PC-3 (cell line): Measurements from ENCODE around the gene CDC25A. TPM values are rescaled to one million over a fixed set of nuclear protein-coding genes. Genes with fewer than 3 reads are reported as not detected.
"Not testable (repeated sequence)": the region's sequence is repeated elsewhere in the genome, so short reads cannot be mapped to it uniquely, and the experiment has no call there.

ENCODE experiments used
- ATAC-seq: fragments of 200-7000 bp; cut with Tn5 transposase; 2 replicates; pipeline ENCODE4 v1.9.1; 2020; ENCODE audit warnings: mild to moderate bottlenecking, moderate library complexity
- BruUV-seq: library from RNA; stranded (reverse); fragments of 400-500 nt; replicated peaks from 2 replicates; lab custom pipeline; 2021; lab: Mats Ljungman, UMichigan
- CTCF ChIA-PET: fragments of 300-600 bp; sonication (Branson Sonifier 250); formaldehyde crosslinking; loops from one replicate; lab custom pipeline; 2022; ENCODE audit warnings: antibody characterized with exemption; lab: Charles Lee
- POLR2A ChIA-PET: fragments of 300-600 bp; sonication (Branson Sonifier 250); formaldehyde crosslinking; loops from one replicate; lab custom pipeline; 2022; ENCODE audit warnings: antibody characterized with exemption; ENCODE audit not compliant: unreplicated experiment; lab: Charles Lee
- DNase-seq: peaks from one replicate; pipeline ENCODE4 v3.0.0-alpha.2; 2015
- H2AFZ ChIP-seq: fragments of 300-600 bp; sonication (generic); 2 replicates; pipeline ENCODE4 v1.6.0; 2016; ENCODE audit warnings: antibody characterized with exemption, low read length
- H3F3A ChIP-seq: fragments of 300-600 bp; sonication (generic); one replicate; pipeline ENCODE4 v1.6.0; 2017; ENCODE audit warnings: antibody characterized with exemption, low read length, control low read depth, mild to moderate bottlenecking; ENCODE audit not compliant: unreplicated experiment
- H3K27ac ChIP-seq: fragments of 300-600 bp; sonication (generic); 2 replicates; pipeline ENCODE4 v1.5.1; 2016; ENCODE audit warnings: mild to moderate bottlenecking, low read length
- H3K27me3 ChIP-seq: fragments of 300-600 bp; sonication (generic); 2 replicates; pipeline ENCODE4 v1.6.1; 2016; ENCODE audit warnings: low read length, mixed read lengths
- H3K36me3 ChIP-seq: fragments of 300-600 bp; sonication (generic); 2 replicates; pipeline ENCODE4 v1.6.1; 2016; ENCODE audit warnings: low read depth, mixed run types, low read length, mixed read lengths
- H3K4me1 ChIP-seq: fragments of 300-600 bp; sonication (generic); 2 replicates; pipeline ENCODE4 v1.5.1; 2016; ENCODE audit warnings: low read length; ENCODE audit not compliant: insufficient read depth
- H3K4me2 ChIP-seq: fragments of 300-600 bp; sonication (generic); 2 replicates; pipeline ENCODE4 v1.6.0; 2016; ENCODE audit warnings: low read length
- H3K4me3 ChIP-seq: fragments of 300-600 bp; sonication (generic); 2 replicates; pipeline ENCODE4 v1.5.1; 2016; ENCODE audit warnings: mild to moderate bottlenecking, low read length, mixed read lengths
- H3K79me2 ChIP-seq: fragments of 300-600 bp; sonication (generic); 2 replicates; pipeline ENCODE4 v1.6.1; 2017; ENCODE audit warnings: low read length, mixed read lengths
- H3K9ac ChIP-seq: fragments of 300-600 bp; sonication (generic); 2 replicates; pipeline ENCODE4 v1.6.0; 2016; ENCODE audit warnings: mild to moderate bottlenecking, low read length
- H3K9me2 ChIP-seq: fragments of 300-600 bp; sonication (generic); replicated peaks from 2 replicates; pipeline ENCODE4 v1.6.1; 2016; ENCODE audit warnings: mixed run types, low read length, mixed read lengths
- H3K9me3 ChIP-seq: fragments of 300-600 bp; sonication (generic); 2 replicates; pipeline ENCODE4 v1.6.1; 2016; ENCODE audit warnings: low read length, mixed read lengths
- H4K20me1 ChIP-seq: fragments of 300-600 bp; sonication (generic); 2 replicates; pipeline ENCODE4 v1.6.1; 2016; ENCODE audit warnings: low read length, mixed read lengths
- EZH2 ChIP-seq: fragments of 300-600 bp; sonication (generic); IDR thresholded peaks from one replicate; pipeline ENCODE4 v1.6.1; 2017; ENCODE audit warnings: antibody characterized with exemption, mild to moderate bottlenecking, low read length; ENCODE audit not compliant: unreplicated experiment
- EZH2phosphoT487 ChIP-seq: fragments of 300-600 bp; sonication (generic); IDR thresholded peaks from 2 replicates; pipeline ENCODE4 v1.6.1; 2018; ENCODE audit warnings: mild to moderate bottlenecking, antibody characterized with exemption, low read length, borderline replicate concordance
- intact Hi-C: fragments of 100-400 bp; cut with micrococcal nuclease; formaldehyde crosslinking; loops from 2 replicates; pipeline ENCODE4 v1.9.0; 2023
- total RNA-seq: library from RNA; depleted of rRNA; stranded (reverse); fragments of >200 nt; gene quantifications from 2 replicates; pipeline ENCODE4 v1.2.3, GENCODE V29; 2014
- TF ChIP-seq, protein P1 (sequence below): fragments of 300-600 bp; sonication (generic); conservative IDR thresholded peaks from 2 replicates; pipeline ENCODE4 v1.5.1; 2017; ENCODE audit warnings: antibody characterized with exemption, low read depth, mild to moderate bottlenecking, low read length

The CDC25A gene
- total RNA-seq, 1 experiment from 2014 or later: 43.0 TPM

DNA sequence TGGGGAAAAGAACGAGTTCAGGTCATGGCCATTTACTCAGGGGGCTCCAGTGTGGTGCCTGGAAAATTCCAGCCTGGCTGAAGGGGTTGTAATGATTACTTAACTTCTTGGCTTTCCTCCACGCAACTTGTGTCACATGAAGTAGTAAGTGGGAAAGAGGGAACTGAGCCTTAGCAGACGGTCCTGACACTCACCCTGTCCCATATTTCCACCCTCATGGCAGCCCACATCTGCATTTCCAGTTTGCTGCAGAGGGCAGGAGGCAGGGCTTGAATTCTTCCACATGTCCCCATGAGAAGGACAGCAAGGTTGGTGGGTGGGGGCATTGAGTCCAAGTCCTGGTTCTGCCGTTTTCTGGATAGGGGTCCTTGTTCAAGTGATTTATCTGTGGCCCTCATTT is 27.2 kb upstream of the CDC25A start:
- ATAC-seq: no peak
- H3K4me2 ChIP-seq: no peak overlapping the region

DNA sequence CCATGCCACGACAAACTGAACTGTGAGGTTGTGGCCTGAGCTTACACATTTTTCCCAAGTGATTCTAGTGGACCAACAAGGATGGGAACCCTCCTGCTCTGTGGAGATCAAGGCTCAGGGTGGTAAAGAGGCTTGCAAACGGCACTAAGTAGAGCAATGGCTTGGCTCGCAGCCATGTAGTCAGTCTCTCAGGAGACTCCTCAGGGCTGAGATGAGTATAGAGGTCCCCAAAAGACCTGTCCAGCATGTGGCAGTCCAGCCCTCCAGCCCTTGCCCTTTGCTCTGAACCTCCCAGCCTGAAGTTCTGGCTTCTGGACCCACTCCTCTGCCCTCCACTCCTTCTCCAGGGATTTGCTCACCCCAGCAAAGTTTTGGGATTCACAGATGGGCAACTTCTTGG is 26.8 kb upstream of the CDC25A start:
- intact Hi-C loops: no loop called here
- Histone ChIP-seq H3K27ac (no peak overlapping the region), H3K9me3 (no peaks in the 10 kb centered on the region), H3F3A (no peaks in the 10 kb centered on the region), H2AFZ (no peak overlapping the region), H3K4me1 (no peaks in the 10 kb centered on the region), H3K4me3 (no peak overlapping the region), H3K36me3 (no peaks in the 10 kb centered on the region), H3K9me2 (no peaks in the 10 kb centered on the region), H3K79me2 (no peaks in the 10 kb centered on the region), H3K27me3 (no peaks in the 10 kb centered on the region), H3K9ac (no peak overlapping the region), H3K4me2 (no peak overlapping the region), H4K20me1 (no peaks in the 10 kb centered on the region)
- TF ChIP-seq EZH2phosphoT487: no peak
- TF ChIP-seq, protein P1, sequence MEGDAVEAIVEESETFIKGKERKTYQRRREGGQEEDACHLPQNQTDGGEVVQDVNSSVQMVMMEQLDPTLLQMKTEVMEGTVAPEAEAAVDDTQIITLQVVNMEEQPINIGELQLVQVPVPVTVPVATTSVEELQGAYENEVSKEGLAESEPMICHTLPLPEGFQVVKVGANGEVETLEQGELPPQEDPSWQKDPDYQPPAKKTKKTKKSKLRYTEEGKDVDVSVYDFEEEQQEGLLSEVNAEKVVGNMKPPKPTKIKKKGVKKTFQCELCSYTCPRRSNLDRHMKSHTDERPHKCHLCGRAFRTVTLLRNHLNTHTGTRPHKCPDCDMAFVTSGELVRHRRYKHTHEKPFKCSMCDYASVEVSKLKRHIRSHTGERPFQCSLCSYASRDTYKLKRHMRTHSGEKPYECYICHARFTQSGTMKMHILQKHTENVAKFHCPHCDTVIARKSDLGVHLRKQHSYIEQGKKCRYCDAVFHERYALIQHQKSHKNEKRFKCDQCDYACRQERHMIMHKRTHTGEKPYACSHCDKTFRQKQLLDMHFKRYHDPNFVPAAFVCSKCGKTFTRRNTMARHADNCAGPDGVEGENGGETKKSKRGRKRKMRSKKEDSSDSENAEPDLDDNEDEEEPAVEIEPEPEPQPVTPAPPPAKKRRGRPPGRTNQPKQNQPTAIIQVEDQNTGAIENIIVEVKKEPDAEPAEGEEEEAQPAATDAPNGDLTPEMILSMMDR: no peak
- TF ChIP-seq EZH2: no peak
- DNase-seq: no peak
- BruUV-seq: no TSS peak
- ATAC-seq: no peak
- ChIA-PET CTCF (no interaction called here), POLR2A (no interaction called here)

More for the DNA sequence above, 27.2 kb upstream of the CDC25A start:
- DNase-seq: no peak
- intact Hi-C loops: no loop called here
- no peaks in the 10 kb centered on the region for H3K9me2 ChIP-seq
- POLR2A ChIA-PET: no interaction called here
- no peaks in the 10 kb centered on the region for H3K9me3 ChIP-seq
- H2AFZ ChIP-seq: no peak overlapping the region
- no TSS peak for BruUV-seq
- H3F3A ChIP-seq: no peaks in the 10 kb centered on the region
- H4K20me1 ChIP-seq: no peaks in the 10 kb centered on the region
- H3K27ac ChIP-seq: no peak overlapping the region
- CTCF ChIA-PET: no interaction called here
- H3K9ac ChIP-seq: no peak overlapping the region
- H3K4me1 ChIP-seq: no peaks in the 10 kb centered on the region
- H3K36me3 ChIP-seq: no peaks in the 10 kb centered on the region
- H3K4me3 ChIP-seq: no peak overlapping the region
- no peaks in the 10 kb centered on the region for H3K27me3 ChIP-seq
- TF ChIP-seq EZH2phosphoT487 (no peak), EZH2 (no peak)
- TF ChIP-seq, protein P1: no peak
- H3K79me2 ChIP-seq: no peaks in the 10 kb centered on the region

DNA sequence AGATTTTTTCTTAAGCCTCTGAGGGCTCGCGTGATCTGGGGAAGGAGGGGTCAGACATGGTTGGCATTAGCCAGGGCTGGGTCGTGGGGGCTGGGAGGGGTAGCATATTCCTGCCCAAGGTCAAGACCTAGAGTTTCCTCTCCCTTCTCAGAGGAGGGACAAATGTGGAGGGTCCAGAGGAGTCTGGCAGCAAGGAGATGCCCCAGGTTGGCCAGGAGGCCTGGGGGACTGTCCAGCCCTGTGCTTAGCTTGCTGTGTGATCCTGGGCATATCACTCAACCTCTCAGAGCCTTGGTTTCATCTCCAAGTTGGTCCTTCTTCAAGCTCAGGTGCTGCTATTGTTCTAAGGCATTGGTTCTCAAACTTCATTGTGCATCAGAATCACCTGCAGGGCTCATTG is 26.0 kb upstream of the CDC25A start:
- Histone ChIP-seq H3K4me3 (no peak overlapping the region), H3K79me2 (no peaks in the 10 kb centered on the region), H3K9me3 (no peaks in the 10 kb centered on the region), H3F3A (no peaks in the 10 kb centered on the region), H2AFZ (no peak overlapping the region), H3K4me2 (no peak overlapping the region), H3K36me3 (no peaks in the 10 kb centered on the region), H3K9me2 (no peaks in the 10 kb centered on the region), H3K4me1 (no peaks in the 10 kb centered on the region), H4K20me1 (no peaks in the 10 kb centered on the region), H3K27ac (no peak overlapping the region), H3K9ac (no peak overlapping the region), H3K27me3 (no peaks in the 10 kb centered on the region)
- intact Hi-C loops: no loop called here
- no TSS peak for BruUV-seq
- no peak for ATAC-seq
- POLR2A ChIA-PET: no interaction called here
- TF ChIP-seq EZH2 (no peak), EZH2phosphoT487 (no peak)
- TF ChIP-seq, protein P1: no peak
- no peak for DNase-seq
- CTCF ChIA-PET: no interaction called here

DNA sequence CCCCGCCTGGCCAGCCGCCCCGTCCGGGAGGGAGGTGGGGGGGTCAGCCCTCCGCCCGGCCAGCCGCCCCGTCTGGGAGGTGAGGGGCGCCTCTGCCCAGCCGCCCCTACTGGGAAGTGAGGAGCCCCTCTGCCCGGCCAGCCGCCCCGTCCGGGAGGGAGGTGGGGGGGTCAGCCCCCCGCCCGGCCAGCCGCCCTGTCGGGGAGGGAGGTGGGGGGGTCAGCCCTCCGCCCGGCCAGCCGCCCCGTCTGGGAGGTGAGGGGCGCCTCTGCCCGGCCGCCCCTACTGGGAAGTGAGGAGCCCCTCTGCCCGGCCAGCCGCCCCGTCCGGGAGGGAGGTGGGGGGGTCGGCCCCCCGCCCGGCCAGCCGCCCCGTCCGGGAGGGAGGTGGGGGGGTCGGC is 23.6 kb upstream of the CDC25A start:
- H3K4me1 ChIP-seq, H3K27ac ChIP-seq, H3K9ac ChIP-seq, H3K9me2 ChIP-seq, BruUV-seq, H3K79me2 ChIP-seq, H3K4me3 ChIP-seq, POLR2A ChIA-PET, H3K36me3 ChIP-seq, intact Hi-C loops, DNase-seq, H3K27me3 ChIP-seq, H4K20me1 ChIP-seq, H2AFZ ChIP-seq, H3F3A ChIP-seq, CTCF ChIA-PET, ATAC-seq, H3K9me3 ChIP-seq, H3K4me2 ChIP-seq: not testable (repeated sequence)
